CD4-positive, alpha-beta T cell (primary cell): ENCODE data around the gene DSCAML1. TPM values are rescaled to one million over a fixed set of nuclear protein-coding genes. Genes with fewer than 3 reads are reported as not detected.

Source experiments
- ATAC-seq: fragments of 200-7000 bp; cut with Tn5 transposase; one replicate; pipeline ENCODE4 v1.10.0; 2022; ENCODE audit warnings: mild to moderate bottlenecking; ENCODE audit not compliant: poor library complexity
- CTCF ChIA-PET: fragments of 350-600 bp; sonication (Branson Sonifier 250); formaldehyde crosslinking; loops from one replicate; lab custom pipeline; 2021; ENCODE audit warnings: antibody characterized with exemption, inconsistent platforms; lab: Charles Lee
- POLR2A ChIA-PET: fragments of 350-600 bp; sonication (Branson Sonifier 250); formaldehyde crosslinking; loops from one replicate; lab custom pipeline; 2021; ENCODE audit warnings: antibody characterized with exemption, inconsistent platforms; lab: Charles Lee
- DNase-seq, 14 experiments: peaks; one replicate each; pipeline ENCODE4 v3.0.0-alpha.2; 2013 to 2020; ENCODE audit warnings: mixed read lengths in 2 of 14
- H3K27ac ChIP-seq, 2 donors: one replicate each; pipeline versions ENCODE4 v1.5.1 to v1.7.0; 2013; ENCODE audit warnings: low read length in 2 of 2, low read depth in 1 of 2, mild to moderate bottlenecking in 1 of 2
- H3K27me3 ChIP-seq, 2 experiments: 1 replicate in 1 of 2; 2 replicates in 1 of 2; pipeline versions ENCODE4 v1.6.1 to v1.7.0; 2013; ENCODE audit warnings: low read length in 2 of 2, control low read depth in 1 of 2, mild to moderate bottlenecking in 1 of 2, moderate library complexity in 1 of 2; ENCODE audit not compliant: insufficient read depth in 2 of 2, control insufficient read depth in 1 of 2
- H3K36me3 ChIP-seq: one replicate; pipeline ENCODE4 v1.6.1; 2013; ENCODE audit warnings: low read length, control low read depth; ENCODE audit not compliant: insufficient read depth
- H3K4me1 ChIP-seq: one replicate; pipeline ENCODE4 v1.6.1; 2013; ENCODE audit warnings: low read length, control low read depth; ENCODE audit not compliant: insufficient read depth
- H3K4me3 ChIP-seq: one replicate; pipeline ENCODE4 v1.5.1; 2013; ENCODE audit warnings: mild to moderate bottlenecking, low read length, moderate library complexity
- H3K9me3 ChIP-seq, 2 experiments: 1 replicate in 1 of 2; 2 replicates in 1 of 2; pipeline versions ENCODE4 v1.6.1 to v1.7.0; 2013; ENCODE audit warnings: low read length in 2 of 2, mild to moderate bottlenecking in 2 of 2, control low read depth in 1 of 2, moderate library complexity in 1 of 2; ENCODE audit not compliant: control insufficient read depth in 1 of 2, insufficient read depth in 1 of 2
- H3K27ac Mint-ChIP-seq: one replicate; pipeline ENCODE4 v1.8.0; 2020; ENCODE audit warnings: mixed read lengths
- H3K27me3 Mint-ChIP-seq: one replicate; pipeline ENCODE4 v1.8.0; 2021; ENCODE audit warnings: mixed read lengths
- H3K36me3 Mint-ChIP-seq: one replicate; pipeline ENCODE4 v1.8.0; 2021; ENCODE audit warnings: low read depth, mixed read lengths
- H3K4me1 Mint-ChIP-seq: one replicate; pipeline ENCODE4 v1.8.0; 2021; ENCODE audit warnings: low read depth, mixed read lengths
- H3K4me3 Mint-ChIP-seq: one replicate; pipeline ENCODE4 v1.8.0; 2020; ENCODE audit warnings: mild to moderate bottlenecking, mixed read lengths
- H3K9me3 Mint-ChIP-seq: one replicate; pipeline ENCODE4 v1.8.0; 2020; ENCODE audit warnings: mixed read lengths
- CTCF ChIP-seq: fragments of 200-600 bp; IDR thresholded peaks from one replicate; pipeline ENCODE4 v1.8.0; 2022; ENCODE audit warnings: antibody characterized with exemption, mild to moderate bottlenecking
- intact Hi-C, 2 experiments: fragments of 100-400 bp; cut with DNase I in 1 of 2; cut with micrococcal nuclease in 1 of 2; formaldehyde crosslinking; loops; one replicate each; pipeline versions ENCODE4 v1.15.1 to v1.9.0; 2023 to 2025; cut with DNase I, micrococcal nuclease
- total RNA-seq, 174 experiments: library from RNA in 2 of 174; stranded (reverse) in 2 of 174; gene quantifications; one replicate each; pipeline ENCODE4 v1.2.3 and lab custom pipeline; 2021 to 2026

The DSCAML1 gene
- total RNA-seq, 2 experiments from 2014 or later, result 0.22 to 0.61 TPM

GRCh38 chr11:117837791-117838190 is 40.8 kb upstream of the DSCAML1 start:
- Mint-ChIP-seq H3K9me3 (no peaks in the 10 kb centered on the region), H3K27me3 (no peaks in the 10 kb centered on the region), H3K36me3 (no peaks in the 10 kb centered on the region), H3K4me3 (no peak overlapping the region), H3K27ac (no peak overlapping the region), H3K4me1 (no peaks in the 10 kb centered on the region)
- ATAC-seq (no peak), DNase-seq (peak in 3 of 14 experiments; percentile 13 to 36 (median 15))
- intact Hi-C loops, result no loop called here
- Histone ChIP-seq H3K9me3 (no peaks in the 10 kb centered on the region), H3K27ac (no peak overlapping the region), H3K36me3 (no peaks in the 10 kb centered on the region), H3K4me3 (no peak overlapping the region), H3K4me1 (peaks cover 9% of the 10 kb centered on the region), H3K27me3 (no peaks in the 10 kb centered on the region)
- POLR2A ChIA-PET, result no interaction called here
- CTCF ChIA-PET, result no interaction called here
- TF ChIP-seq CTCF, result no peak

- Histone ChIP-seq H3K4me1 (peaks cover 3% of the 10 kb centered on the region), H3K27ac (no peak overlapping the region), H3K9me3 (no peaks in the 10 kb centered on the region), H3K27me3 (no peaks in the 10 kb centered on the region), H3K36me3 (no peaks in the 10 kb centered on the region), H3K4me3 (no peak overlapping the region)
- CTCF ChIA-PET, result interaction anchor here (2.4 kb wide), 1 partner anchor 14 kb away, joined by 5 read pairs; no protein-coding TSS in a partner anchor
- Mint-ChIP-seq H3K27ac (no peak overlapping the region), H3K9me3 (no peaks in the 10 kb centered on the region), H3K4me3 (no peak overlapping the region), H3K27me3 (no peaks in the 10 kb centered on the region), H3K4me1 (no peaks in the 10 kb centered on the region), H3K36me3 (no peaks in the 10 kb centered on the region)
- ATAC-seq (no peak), DNase-seq (peak in 1 of 14 experiments; percentile 21)
- intact Hi-C loops, result no loop called here
- TF ChIP-seq CTCF, result no peak
- POLR2A ChIA-PET, result no interaction called here
These were observed 40.2 kb upstream of the DSCAML1 start for GRCh38 chr11:117837070-117837776.

GRCh38 chr11:117836077-117836960 is 39.3 kb upstream of the DSCAML1 start:
- intact Hi-C loops, result no loop called here
- ChIA-PET CTCF (interaction anchor here (1.8 to 2.4 kb wide), 2 partner anchors 13 to 110 kb away, joined by 4 to 5 read pairs; no protein-coding TSS in a partner anchor), POLR2A (no interaction called here)
- Mint-ChIP-seq H3K4me1 (peaks cover 3% of the 10 kb centered on the region), H3K36me3 (no peaks in the 10 kb centered on the region), H3K4me3 (no peak overlapping the region), H3K27me3 (no peaks in the 10 kb centered on the region), H3K9me3 (no peaks in the 10 kb centered on the region), H3K27ac (no peak overlapping the region)
- H3K27ac ChIP-seq, result no peak overlapping the region
- ATAC-seq, result no peak
- H3K36me3 ChIP-seq, result no peaks in the 10 kb centered on the region
- peak in 2 of 14 experiments; percentile 40 to 51 for DNase-seq
- no peak for TF ChIP-seq CTCF
- no peaks in the 10 kb centered on the region for H3K27me3 ChIP-seq
- H3K9me3 ChIP-seq, result no peaks in the 10 kb centered on the region
- H3K4me3 ChIP-seq, result no peak overlapping the region
- peaks cover 7% of the 10 kb centered on the region for H3K4me1 ChIP-seq
